ENCODE data around the gene DTX4. TPM values are rescaled to one million over a fixed set of nuclear protein-coding genes. Genes with fewer than 3 reads are reported as not detected.

DTX4 gene
- polyA plus RNA-seq, 1 donor from 2014 or later, result 31.4 TPM

DNA sequence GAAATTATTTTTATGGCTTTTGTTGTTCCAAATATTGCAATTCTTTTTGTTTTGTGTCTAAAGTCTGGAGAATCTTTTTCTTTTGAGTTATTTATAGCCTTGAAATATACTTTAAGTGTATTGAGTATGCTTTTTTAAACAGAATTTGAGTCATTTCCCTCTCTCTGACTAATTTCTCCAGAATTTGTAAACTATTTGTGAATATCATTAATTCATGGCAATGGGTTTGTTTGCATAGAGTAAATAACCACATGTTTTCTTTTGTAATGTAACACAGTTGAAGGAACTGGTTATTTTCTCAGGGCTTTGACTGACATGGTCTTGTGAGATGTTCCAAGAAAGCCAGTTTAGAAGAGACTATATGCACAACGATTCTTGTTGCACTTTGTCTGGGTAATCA, 71.7 kb downstream of the DTX4 start:
- Histone ChIP-seq H3K4me2 (ENCODE audit: low read length) (no peak overlapping the region), H4K20me1 (ENCODE audit: insufficient read depth) (no peaks in the 10 kb centered on the region)
- no peak for TF ChIP-seq POLR2AphosphoS5 (IDR thresholded peaks at IDR 0.05)
- TF ChIP-seq MXI1 (conservative IDR thresholded peaks at IDR 0.05; ENCODE audit: poor library complexity, severe bottlenecking), result no peak
- TF ChIP-seq, protein P1, sequence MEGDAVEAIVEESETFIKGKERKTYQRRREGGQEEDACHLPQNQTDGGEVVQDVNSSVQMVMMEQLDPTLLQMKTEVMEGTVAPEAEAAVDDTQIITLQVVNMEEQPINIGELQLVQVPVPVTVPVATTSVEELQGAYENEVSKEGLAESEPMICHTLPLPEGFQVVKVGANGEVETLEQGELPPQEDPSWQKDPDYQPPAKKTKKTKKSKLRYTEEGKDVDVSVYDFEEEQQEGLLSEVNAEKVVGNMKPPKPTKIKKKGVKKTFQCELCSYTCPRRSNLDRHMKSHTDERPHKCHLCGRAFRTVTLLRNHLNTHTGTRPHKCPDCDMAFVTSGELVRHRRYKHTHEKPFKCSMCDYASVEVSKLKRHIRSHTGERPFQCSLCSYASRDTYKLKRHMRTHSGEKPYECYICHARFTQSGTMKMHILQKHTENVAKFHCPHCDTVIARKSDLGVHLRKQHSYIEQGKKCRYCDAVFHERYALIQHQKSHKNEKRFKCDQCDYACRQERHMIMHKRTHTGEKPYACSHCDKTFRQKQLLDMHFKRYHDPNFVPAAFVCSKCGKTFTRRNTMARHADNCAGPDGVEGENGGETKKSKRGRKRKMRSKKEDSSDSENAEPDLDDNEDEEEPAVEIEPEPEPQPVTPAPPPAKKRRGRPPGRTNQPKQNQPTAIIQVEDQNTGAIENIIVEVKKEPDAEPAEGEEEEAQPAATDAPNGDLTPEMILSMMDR (IDR thresholded peaks at IDR 0.05; ENCODE audit: poor library complexity, severe bottlenecking), result no peak
- TF ChIP-seq SMC3 (conservative IDR thresholded peaks at IDR 0.05; ENCODE audit: poor library complexity), result no peak

DNA sequence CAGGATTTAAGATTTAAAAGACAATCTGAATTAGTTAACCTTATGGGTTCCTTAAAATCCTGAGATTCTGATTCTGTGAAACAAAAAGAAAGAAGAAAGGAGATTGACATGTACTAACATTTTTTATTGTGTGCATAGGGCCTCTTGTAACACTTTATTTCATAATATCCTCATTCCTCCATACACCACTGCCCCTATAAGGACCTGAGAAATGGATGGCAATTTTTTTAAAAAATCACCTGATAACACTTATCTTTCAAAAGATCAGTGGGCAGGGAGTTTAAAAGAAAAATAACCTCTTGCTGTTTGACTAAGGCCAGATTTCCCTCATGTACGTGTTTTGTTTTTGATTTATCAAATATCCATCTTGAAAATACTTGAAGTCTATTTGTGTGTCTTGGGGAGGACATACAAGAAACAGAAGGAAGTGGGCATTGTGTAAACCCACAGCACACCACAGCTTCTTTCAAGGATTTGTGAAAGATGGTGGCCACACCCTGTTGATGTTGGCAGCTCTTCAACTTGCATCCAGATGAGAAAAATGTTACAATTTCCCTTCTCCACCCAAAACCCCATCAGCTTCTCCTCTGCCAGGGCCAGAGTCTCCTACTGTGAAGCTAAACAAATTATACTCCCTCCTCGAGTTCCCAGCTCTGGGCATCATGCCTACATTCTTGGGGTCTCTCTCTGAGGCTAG, 75.7 kb downstream of the DTX4 start:
- H3K79me2 ChIP-seq (replicated peaks; ENCODE audit: insufficient read depth, low read length), result no peaks in the 10 kb centered on the region
- H3K4me2 ChIP-seq (ENCODE audit: low read length), result no peak overlapping the region
- no peaks in the 10 kb centered on the region for H3F3A ChIP-seq (ENCODE audit: insufficient read depth, low read length, poor library complexity, severe bottlenecking)
- no peaks in the 10 kb centered on the region for H3K9me3 ChIP-seq (ENCODE audit: low read length)
- H3K36me3 ChIP-seq (ENCODE audit: insufficient read depth, low read length), result no peaks in the 10 kb centered on the region
- no peak for TF ChIP-seq MXI1 (conservative IDR thresholded peaks at IDR 0.05; ENCODE audit: poor library complexity, severe bottlenecking)
- no peak for TF ChIP-seq RAD21 (conservative IDR thresholded peaks at IDR 0.05)
- no peak for TF ChIP-seq EP300 (conservative IDR thresholded peaks at IDR 0.05; ENCODE audit: poor library complexity, severe bottlenecking)
- TF ChIP-seq, protein P1 (IDR thresholded peaks at IDR 0.05; ENCODE audit: poor library complexity, severe bottlenecking), result no peak
- TF ChIP-seq POLR2AphosphoS5 (IDR thresholded peaks at IDR 0.05), result no peak
- no peak for TF ChIP-seq SMC3 (conservative IDR thresholded peaks at IDR 0.05; ENCODE audit: poor library complexity)
- TF ChIP-seq, protein P2, sequence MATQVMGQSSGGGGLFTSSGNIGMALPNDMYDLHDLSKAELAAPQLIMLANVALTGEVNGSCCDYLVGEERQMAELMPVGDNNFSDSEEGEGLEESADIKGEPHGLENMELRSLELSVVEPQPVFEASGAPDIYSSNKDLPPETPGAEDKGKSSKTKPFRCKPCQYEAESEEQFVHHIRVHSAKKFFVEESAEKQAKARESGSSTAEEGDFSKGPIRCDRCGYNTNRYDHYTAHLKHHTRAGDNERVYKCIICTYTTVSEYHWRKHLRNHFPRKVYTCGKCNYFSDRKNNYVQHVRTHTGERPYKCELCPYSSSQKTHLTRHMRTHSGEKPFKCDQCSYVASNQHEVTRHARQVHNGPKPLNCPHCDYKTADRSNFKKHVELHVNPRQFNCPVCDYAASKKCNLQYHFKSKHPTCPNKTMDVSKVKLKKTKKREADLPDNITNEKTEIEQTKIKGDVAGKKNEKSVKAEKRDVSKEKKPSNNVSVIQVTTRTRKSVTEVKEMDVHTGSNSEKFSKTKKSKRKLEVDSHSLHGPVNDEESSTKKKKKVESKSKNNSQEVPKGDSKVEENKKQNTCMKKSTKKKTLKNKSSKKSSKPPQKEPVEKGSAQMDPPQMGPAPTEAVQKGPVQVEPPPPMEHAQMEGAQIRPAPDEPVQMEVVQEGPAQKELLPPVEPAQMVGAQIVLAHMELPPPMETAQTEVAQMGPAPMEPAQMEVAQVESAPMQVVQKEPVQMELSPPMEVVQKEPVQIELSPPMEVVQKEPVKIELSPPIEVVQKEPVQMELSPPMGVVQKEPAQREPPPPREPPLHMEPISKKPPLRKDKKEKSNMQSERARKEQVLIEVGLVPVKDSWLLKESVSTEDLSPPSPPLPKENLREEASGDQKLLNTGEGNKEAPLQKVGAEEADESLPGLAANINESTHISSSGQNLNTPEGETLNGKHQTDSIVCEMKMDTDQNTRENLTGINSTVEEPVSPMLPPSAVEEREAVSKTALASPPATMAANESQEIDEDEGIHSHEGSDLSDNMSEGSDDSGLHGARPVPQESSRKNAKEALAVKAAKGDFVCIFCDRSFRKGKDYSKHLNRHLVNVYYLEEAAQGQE (IDR thresholded peaks at IDR 0.05; ENCODE audit: borderline replicate concordance), result no peak
- TF ChIP-seq EZH2 (IDR thresholded peaks at IDR 0.05; ENCODE audit: borderline replicate concordance, insufficient read depth, low read length, poor library complexity, severe bottlenecking), result no peak
- TF ChIP-seq TAF1 (IDR thresholded peaks at IDR 0.05; ENCODE audit: low read depth), result no peak
- H3K9me2 ChIP-seq (ENCODE audit: insufficient read depth, low read length), result no peaks in the 10 kb centered on the region
- H3K4me3 ChIP-seq (ENCODE audit: low read length), result no peak overlapping the region
- H2AFZ ChIP-seq (ENCODE audit: low read depth, low read length), result no peak overlapping the region
- no peaks in the 10 kb centered on the region for H4K20me1 ChIP-seq (ENCODE audit: insufficient read depth)
- no peak overlapping the region for H3K27ac ChIP-seq (ENCODE audit: low read length)
- no peak overlapping the region for H3K9ac ChIP-seq (ENCODE audit: low read length)
- no peaks in the 10 kb centered on the region for H3K27me3 ChIP-seq (ENCODE audit: insufficient read depth, low read depth, low read length)

More for the DNA sequence above, 71.7 kb downstream of the DTX4 start:
- H3K4me3 ChIP-seq (ENCODE audit: low read length), result no peak overlapping the region
- H3K27ac ChIP-seq (ENCODE audit: low read length), result no peak overlapping the region
- H3K9me3 ChIP-seq (ENCODE audit: low read length), result no peaks in the 10 kb centered on the region
- H3K9ac ChIP-seq (ENCODE audit: low read length), result no peak overlapping the region
- H2AFZ ChIP-seq (ENCODE audit: low read depth, low read length), result no peak overlapping the region
- no peaks in the 10 kb centered on the region for H3K36me3 ChIP-seq (ENCODE audit: insufficient read depth, low read length)
- H3K27me3 ChIP-seq (ENCODE audit: insufficient read depth, low read depth, low read length), result no peaks in the 10 kb centered on the region
- H3K9me2 ChIP-seq (ENCODE audit: insufficient read depth, low read length), result no peaks in the 10 kb centered on the region
- no peaks in the 10 kb centered on the region for H3F3A ChIP-seq (ENCODE audit: insufficient read depth, low read length, poor library complexity, severe bottlenecking)
- H3K79me2 ChIP-seq (replicated peaks; ENCODE audit: insufficient read depth, low read length), result no peaks in the 10 kb centered on the region
